H9 (cell line): ENCODE measurements around the gene NOD1. TPM values are rescaled to one million over a fixed set of nuclear protein-coding genes. Genes with fewer than 3 reads are reported as not detected.

ENCODE experiments used
- DNase-seq: peaks from one replicate; pipeline ENCODE4 v3.0.0-alpha.2; 2017
- H2AFZ ChIP-seq: one replicate; pipeline ENCODE4 v1.6.1; 2013; ENCODE audit warnings: mild to moderate bottlenecking, low read length, control low read depth, moderate library complexity
- H2AK5ac ChIP-seq: 2 replicates; pipeline ENCODE4 v1.6.1; 2013; ENCODE audit warnings: low read length, control low read depth, mixed read lengths; ENCODE audit not compliant: insufficient read length
- H2BK120ac ChIP-seq: one replicate; pipeline ENCODE4 v1.6.1; 2013; ENCODE audit warnings: low read depth, mild to moderate bottlenecking, low read length, control low read depth, inconsistent platforms; ENCODE audit not compliant: poor library complexity, severe bottlenecking
- H2BK12ac ChIP-seq: 2 replicates; pipeline ENCODE4 v1.6.1; 2013; ENCODE audit warnings: low read length, control low read depth, mixed read lengths, low read depth; ENCODE audit not compliant: insufficient read length
- H2BK15ac ChIP-seq: 2 replicates; pipeline ENCODE4 v1.6.1; 2013; ENCODE audit warnings: low read depth, low read length, control low read depth
- H2BK20ac ChIP-seq: one replicate; pipeline ENCODE4 v1.6.1; 2013; ENCODE audit warnings: low read depth, mild to moderate bottlenecking, low read length, control low read depth, inconsistent platforms; ENCODE audit not compliant: poor library complexity, severe bottlenecking
- H2BK5ac ChIP-seq: 2 replicates; pipeline ENCODE4 v1.6.1; 2013; ENCODE audit warnings: low read length, control low read depth, mixed read lengths; ENCODE audit not compliant: insufficient read length
- H3K14ac ChIP-seq: 2 replicates; pipeline ENCODE4 v1.6.1; 2013; ENCODE audit warnings: low read length, control low read depth; ENCODE audit not compliant: insufficient read depth
- H3K18ac ChIP-seq: 2 replicates; pipeline ENCODE4 v1.6.1; 2013; ENCODE audit warnings: low read depth, mild to moderate bottlenecking, mixed read lengths, low read length, control low read depth; ENCODE audit not compliant: insufficient read length
- H3K23ac ChIP-seq: 2 replicates; pipeline ENCODE4 v1.6.1; 2013; ENCODE audit warnings: low read length, control low read depth, mixed read lengths, low read depth; ENCODE audit not compliant: insufficient read length
- H3K23me2 ChIP-seq: 2 replicates; pipeline ENCODE4 v1.6.1; 2013; ENCODE audit warnings: low read depth, mild to moderate bottlenecking, mixed read lengths, low read length, control low read depth; ENCODE audit not compliant: insufficient read length, poor library complexity, severe bottlenecking
- H3K27ac ChIP-seq: 2 replicates; pipeline ENCODE4 v1.5.1; 2013; ENCODE audit warnings: low read length, control low read depth, mixed read lengths, low read depth; ENCODE audit not compliant: insufficient read length
- H3K27me3 ChIP-seq: 2 replicates; pipeline ENCODE4 v1.6.1; 2013; ENCODE audit warnings: low read length, control low read depth, inconsistent platforms; ENCODE audit not compliant: insufficient read depth
- H3K4ac ChIP-seq: 2 replicates; pipeline ENCODE4 v1.6.1; 2013; ENCODE audit warnings: low read depth, mild to moderate bottlenecking, control low read depth, inconsistent platforms, low read length, moderate library complexity
- H3K4me1 ChIP-seq: 2 replicates; pipeline ENCODE4 v1.6.1; 2013; ENCODE audit warnings: low read length, control low read depth, inconsistent platforms; ENCODE audit not compliant: insufficient read depth
- H3K4me2 ChIP-seq: 2 replicates; pipeline ENCODE4 v1.6.1; 2013; ENCODE audit warnings: low read length, control low read depth, mixed read lengths; ENCODE audit not compliant: insufficient read length, insufficient read depth
- H3K56ac ChIP-seq: 2 replicates; pipeline ENCODE4 v1.6.1; 2013; ENCODE audit warnings: low read depth, mild to moderate bottlenecking, mixed read lengths, low read length, control low read depth; ENCODE audit not compliant: insufficient read length
- H3K79me1 ChIP-seq: 2 replicates; pipeline ENCODE4 v1.6.1; 2013; ENCODE audit warnings: low read depth, mild to moderate bottlenecking, moderate library complexity, low read length, control low read depth, inconsistent platforms; ENCODE audit not compliant: insufficient read depth, poor library complexity, severe bottlenecking
- H3K79me2 ChIP-seq: 2 replicates; pipeline ENCODE4 v1.6.1; 2013; ENCODE audit warnings: low read length, control low read depth, inconsistent platforms; ENCODE audit not compliant: insufficient read depth
- H3K9ac ChIP-seq: 2 replicates; pipeline ENCODE4 v1.6.1; 2013; ENCODE audit warnings: low read length, control low read depth, mixed read lengths; ENCODE audit not compliant: insufficient read length; ENCODE audit errors: extremely low read depth
- H3K9me3 ChIP-seq: one replicate; pipeline ENCODE4 v1.6.1; 2013; ENCODE audit warnings: low read depth, low read length, inconsistent platforms; ENCODE audit not compliant: control insufficient read depth
- H3T11ph ChIP-seq: one replicate; pipeline ENCODE4 v1.6.1; 2013; ENCODE audit warnings: mild to moderate bottlenecking, low read length, control low read depth, inconsistent platforms
- H4K20me1 ChIP-seq: one replicate; pipeline ENCODE4 v1.6.1; 2013; ENCODE audit not compliant: control insufficient read depth, insufficient read length, insufficient read depth
- H4K5ac ChIP-seq: 2 replicates; pipeline ENCODE4 v1.6.1; 2013; ENCODE audit warnings: low read depth, mild to moderate bottlenecking, mixed read lengths, low read length, control low read depth; ENCODE audit not compliant: insufficient read length
- H4K8ac ChIP-seq: replicated peaks from 2 replicates; pipeline ENCODE4 v1.6.1; 2013; ENCODE audit warnings: low read length, control low read depth, mixed read lengths, low read depth; ENCODE audit not compliant: insufficient read length
- H4K91ac ChIP-seq: 2 replicates; pipeline ENCODE4 v1.6.1; 2013; ENCODE audit warnings: low read depth, mild to moderate bottlenecking, moderate library complexity, mixed read lengths, low read length, control low read depth; ENCODE audit not compliant: insufficient read length
- H3K27ac Mint-ChIP-seq, 3 experiments: 2 replicates in 2 of 3; 3 replicates in 1 of 3; pipeline ENCODE4 v1.8.0; 2020 to 2021; ENCODE audit warnings: mixed read lengths in 3 of 3, mild to moderate bottlenecking in 1 of 3, moderate library complexity in 1 of 3
- H3K27me3 Mint-ChIP-seq: 2 replicates; pipeline ENCODE4 v1.8.0; 2021; ENCODE audit warnings: low read depth, mild to moderate bottlenecking, moderate library complexity, mixed read lengths
- H3K36me3 Mint-ChIP-seq, 3 experiments: 2 replicates in 2 of 3; 3 replicates in 1 of 3; pipeline ENCODE4 v1.8.0; 2020 to 2021; ENCODE audit warnings: low read depth in 3 of 3, mixed read lengths in 3 of 3; ENCODE audit not compliant: insufficient read depth in 1 of 3
- H3K4me1 Mint-ChIP-seq, 2 experiments: 2 replicates each; pipeline ENCODE4 v1.8.0; 2020; ENCODE audit warnings: mixed read lengths in 2 of 2
- H3K4me3 Mint-ChIP-seq, 2 experiments: 2 replicates in 1 of 2; 3 replicates in 1 of 2; pipeline ENCODE4 v1.8.0; 2020 to 2021; ENCODE audit warnings: mild to moderate bottlenecking in 2 of 2, mixed read lengths in 2 of 2, moderate library complexity in 1 of 2
- H3K9me3 Mint-ChIP-seq, 2 experiments: 2 replicates in 1 of 2; 3 replicates in 1 of 2; pipeline ENCODE4 v1.8.0; 2020; ENCODE audit warnings: mild to moderate bottlenecking in 2 of 2, mixed read lengths in 2 of 2, moderate library complexity in 1 of 2
- CTCF ChIP-seq: fragments of 200-600 bp; sonication (generic); conservative IDR thresholded peaks from 3 replicates; pipeline ENCODE4 v1.8.0; 2021; ENCODE audit warnings: antibody characterized with exemption, mild to moderate bottlenecking
- WGBS: extraction: QIAGEN DNeasy Blood & Tissue Kit; methylation state at CpG from one replicate; pipeline ENCODE4 v1.1.7; 2013; ENCODE audit warnings: missing lambda C conversion rate, low lambda C conversion rate, mixed read lengths; ENCODE audit not compliant: insufficient read length; ENCODE audit errors: extremely low coverage; 5-methylcytosine and 5-hydroxymethylcytosine counted together
- total RNA-seq: library from RNA; stranded (reverse); gene quantifications from 2 replicates; pipeline ENCODE4 v1.2.1, GENCODE V29; 2021

Gene NOD1
- total RNA-seq, 1 experiment from 2014 or later: 5.3 TPM

- Histone ChIP-seq H2BK120ac (no peak overlapping the region), H3K79me1 (no peaks in the 10 kb centered on the region), H3K18ac (no peak overlapping the region), H2BK5ac (no peak overlapping the region), H3K9ac (no peak overlapping the region), H3K4me2 (no peak overlapping the region), H3K14ac (no peak overlapping the region), H3K4ac (no peak overlapping the region), H2AK5ac (no peak overlapping the region), H4K8ac (no peak overlapping the region), H3K27ac (no peak overlapping the region), H2AFZ (no peak overlapping the region), H3K23ac (no peak overlapping the region), H2BK12ac (no peak overlapping the region), H4K5ac (no peak overlapping the region), H3K27me3 (no peaks in the 10 kb centered on the region), H4K91ac (no peak overlapping the region), H3K79me2 (no peaks in the 10 kb centered on the region), H3K9me3 (no peaks in the 10 kb centered on the region), H3K4me1 (no peaks in the 10 kb centered on the region; the same call in 1 of the 2 replicates), H3K56ac (no peak overlapping the region), H3T11ph (no peak overlapping the region), H3K23me2 (no peaks in the 10 kb centered on the region), H2BK15ac (no peak overlapping the region), H4K20me1 (no peaks in the 10 kb centered on the region), H2BK20ac (no peak overlapping the region)
- H3K36me3 Mint-ChIP-seq: no peaks in the 10 kb centered on the region
- WGBS: no CpG with 5 or more reads among the region's 3 CpGs
- H3K9me3 Mint-ChIP-seq: no peaks in the 10 kb centered on the region
- peaks cover 10 to 14% of the 10 kb centered on the region in 2 experiments for H3K4me1 Mint-ChIP-seq
- H3K27ac Mint-ChIP-seq: no peak overlapping the region
- peaks cover 3% of the 10 kb centered on the region; the same call in 1 of the 2 replicates for H3K27me3 Mint-ChIP-seq
- no peak for TF ChIP-seq CTCF
- H3K4me3 Mint-ChIP-seq: no peak overlapping the region
- no peak for DNase-seq
Observed at GRCh38 chr7:30522159-30522558, 43.6 kb upstream of the NOD1 start.
